ENCODE data around the gene CHRNB4.

- no peak for TF ChIP-seq POLR2A (IDR thresholded peaks at IDR 0.05; ENCODE audit: low read length)
- TF ChIP-seq GATA1 (IDR thresholded peaks at IDR 0.05; ENCODE audit: low read depth, low read length), result no peak
Measured at GRCh38 chr15:78651007-78651406, 10.0 kb upstream of the CHRNB4 start.

Data from erythroblast (primary cell).